Esophagus squamous epithelium (tissue), 5 donors: ENCODE data around the gene NVL. TPM values are rescaled to one million over a fixed set of nuclear protein-coding genes. Genes with fewer than 3 reads are reported as not detected.

Source experiments
- DNase-seq: peaks from one replicate; lab custom pipeline; 2025; lab: John Stamatoyannopoulos, UW
- H3K27ac ChIP-seq, 4 donors: fragments of 200-600 bp; sonication (generic); one replicate each; pipeline ENCODE4 v1.5.1; 2016 to 2019; ENCODE audit warnings: mild to moderate bottlenecking in 1 of 4
- H3K27me3 ChIP-seq, 4 donors: fragments of 200-600 bp; sonication (generic); 1 replicate in 3 of 4; 2 replicates in 1 of 4; pipeline versions ENCODE4 v1.5.1 to v1.6.0; 2017 to 2021; ENCODE audit warnings: antibody characterized with exemption in 1 of 4
- H3K36me3 ChIP-seq, 3 donors: fragments of 200-600 bp; sonication (generic); one replicate each; pipeline ENCODE4 v1.5.1; 2016 to 2019
- H3K4me1 ChIP-seq, 3 donors: fragments of 200-600 bp; sonication (generic); one replicate each; pipeline ENCODE4 v1.5.1; 2017 to 2019
- H3K4me3 ChIP-seq, 4 donors: fragments of 200-600 bp; sonication (generic); 1 replicate in 3 of 4; 2 replicates in 1 of 4; pipeline ENCODE4 v1.5.1; 2016 to 2019; ENCODE audit warnings: mild to moderate bottlenecking in 2 of 4, moderate library complexity in 1 of 4
- H3K9me3 ChIP-seq, 3 donors: fragments of 200-600 bp; sonication (generic); one replicate each; pipeline ENCODE4 v1.5.1; 2016 to 2019
- CTCF ChIP-seq, 6 experiments: fragments of 450-650 bp in 4 of 6; fragments of 200-600 bp in 2 of 6; sonication (generic) in 2 of 6; IDR thresholded peaks; one replicate each; pipeline ENCODE4 v1.5.1; 2016 to 2019; ENCODE audit warnings: antibody characterized with exemption in 6 of 6, mild to moderate bottlenecking in 4 of 6, moderate library complexity in 4 of 6
- POLR2A ChIP-seq, 4 donors: fragments of 450-650 bp; IDR thresholded peaks; one replicate each; pipeline ENCODE4 v1.6.1; 2017; ENCODE audit warnings: antibody characterized with exemption in 4 of 4, mild to moderate bottlenecking in 4 of 4, moderate library complexity in 3 of 4
- WGBS, 2 donors: methylation state at CpG; one replicate each; pipeline ENCODE4 v1.1.5; 2018; 5-methylcytosine and 5-hydroxymethylcytosine counted together
- intact Hi-C: fragments of 100-400 bp; cut with DNase I; formaldehyde crosslinking; loops from one replicate; pipeline ENCODE4 v1.15.0; 2022
- total RNA-seq, 4 donors: library from RNA; depleted of rRNA; stranded (reverse); fragments of >200 nt; gene quantifications; one replicate each; pipeline ENCODE4 v1.1.0, GENCODE V29; 2016
- donor health status: DM: yes; HTN: yes; CAD: no.

The NVL gene
- total RNA-seq, 4 donors from 2014 or later, result 10.5 to 27.7 (median 22.0) TPM

- Histone ChIP-seq H3K4me3 (no peak overlapping the region), H3K36me3 (peaks cover 0 to 59% (median 0%) of the 10 kb centered on the region in 3 donors), H3K4me1 (no peaks in the 10 kb centered on the region), H3K27me3 (no peaks in the 10 kb centered on the region), H3K27ac (no peak overlapping the region), H3K9me3 (no peaks in the 10 kb centered on the region)
- intact Hi-C loops, result no loop called here
- no peak for DNase-seq
- WGBS, 2 donors, result 56 to 61% methylated on average over 2 of the region's 2 CpGs
- TF ChIP-seq POLR2A (IDR thresholded peaks at IDR 0.05) (no peak), CTCF (IDR thresholded peaks at IDR 0.05) (no peak)
These were observed 67.5 kb downstream of the NVL start for GRCh38 chr1:224262373-224263054.

- Histone ChIP-seq H3K4me1 (no peaks in the 10 kb centered on the region), H3K36me3 (peaks cover 0 to 35% (median 0%) of the 10 kb centered on the region in 3 donors), H3K27me3 (no peaks in the 10 kb centered on the region), H3K27ac (no peak overlapping the region), H3K9me3 (no peaks in the 10 kb centered on the region), H3K4me3 (no peak overlapping the region)
- WGBS, 2 donors, result 89 to 95% methylated on average over 5 of the region's 5 CpGs
- TF ChIP-seq POLR2A (IDR thresholded peaks at IDR 0.05) (no peak), CTCF (IDR thresholded peaks at IDR 0.05) (no peak)
- DNase-seq, result no peak
- intact Hi-C loops, result no loop called here
These were observed 70.0 kb downstream of the NVL start for GRCh38 chr1:224259986-224260385.

DNA sequence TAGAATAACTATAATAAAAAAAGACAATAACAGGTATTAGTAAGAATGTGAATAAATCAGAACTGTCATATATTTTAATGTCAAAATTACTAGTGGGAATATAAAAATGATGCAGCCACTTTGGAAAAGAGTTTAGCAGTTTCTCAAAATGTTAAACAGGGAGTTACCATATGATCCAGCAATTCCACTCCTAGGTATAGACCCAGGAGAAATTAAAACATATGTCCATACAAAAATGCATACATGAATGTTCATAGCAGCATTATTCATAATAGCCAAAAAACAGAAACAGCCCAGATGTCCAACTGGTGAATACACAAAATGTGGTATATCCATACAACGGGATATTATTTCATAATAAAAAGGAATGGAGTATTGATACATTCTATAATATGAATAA is 71.6 kb downstream of the NVL start:
- Histone ChIP-seq H3K4me3 (no peak overlapping the region), H3K4me1 (no peaks in the 10 kb centered on the region), H3K27ac (no peak overlapping the region), H3K9me3 (no peaks in the 10 kb centered on the region), H3K36me3 (peaks cover 0 to 19% (median 0%) of the 10 kb centered on the region in 3 donors), H3K27me3 (no peaks in the 10 kb centered on the region)
- 94 to 100% methylated on average over 1 of the region's 1 CpG for WGBS, 2 donors
- no peak for DNase-seq
- TF ChIP-seq POLR2A (IDR thresholded peaks at IDR 0.05) (no peak), CTCF (IDR thresholded peaks at IDR 0.05) (no peak)
- intact Hi-C loops, result no loop called here

DNA sequence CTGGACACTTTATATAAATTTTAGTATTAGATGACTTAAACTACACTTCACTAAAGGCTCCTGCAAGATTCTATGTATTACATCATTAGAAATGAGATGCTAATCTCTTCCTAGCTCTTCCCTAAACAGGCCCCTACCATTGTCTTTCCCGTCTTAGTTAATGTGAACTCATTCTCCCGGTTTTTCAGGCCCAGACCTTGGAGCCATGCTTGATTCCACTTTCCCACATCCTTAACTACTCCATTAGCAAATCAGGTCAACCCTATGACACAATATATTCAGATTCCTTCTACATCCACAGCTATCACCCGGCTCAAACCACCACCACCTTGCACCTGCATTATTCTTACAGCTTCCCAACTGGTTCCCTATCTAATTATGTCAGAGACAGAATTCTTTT is 73.3 kb downstream of the NVL start:
- intact Hi-C loops, result no loop called here
- TF ChIP-seq CTCF (IDR thresholded peaks at IDR 0.05) (no peak), POLR2A (IDR thresholded peaks at IDR 0.05) (no peak)

DNA sequence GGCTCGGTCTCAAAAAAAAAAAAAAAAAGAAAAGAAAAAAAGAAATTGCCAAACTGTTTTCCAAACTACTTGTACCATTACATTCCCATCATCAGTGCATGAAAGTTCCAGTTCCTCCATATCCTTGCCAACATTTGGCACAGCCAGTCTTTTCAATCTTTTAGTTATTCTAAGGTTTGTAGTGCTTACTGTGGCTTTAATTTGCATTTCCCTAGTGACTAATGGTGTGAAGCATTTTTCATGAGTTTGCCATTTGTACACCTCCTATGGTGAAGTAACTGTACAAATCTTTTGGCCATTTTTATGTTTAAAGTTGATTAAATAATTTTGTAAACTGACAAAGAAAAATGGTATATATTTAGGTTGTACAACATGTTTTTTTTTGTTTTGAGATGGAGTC is 76.3 kb downstream of the NVL start:
- Histone ChIP-seq H3K36me3 (peaks cover 0 to 21% (median 0%) of the 10 kb centered on the region in 3 donors), H3K4me1 (no peaks in the 10 kb centered on the region), H3K4me3 (no peak overlapping the region), H3K27ac (no peak overlapping the region), H3K27me3 (no peaks in the 10 kb centered on the region), H3K9me3 (no peaks in the 10 kb centered on the region)
- no peak for DNase-seq
- intact Hi-C loops, result no loop called here
- TF ChIP-seq CTCF (IDR thresholded peaks at IDR 0.05), result no peak
- TF ChIP-seq POLR2A (IDR thresholded peaks at IDR 0.05), result no peak
- 82 to 100% methylated on average over 1 of the region's 1 CpG for WGBS, 2 donors

More for the DNA sequence above, 73.3 kb downstream of the NVL start:
- no peak overlapping the region for H3K4me3 ChIP-seq
- H3K4me1 ChIP-seq, result no peaks in the 10 kb centered on the region
- 62 to 66% methylated on average over 3 of the region's 3 CpGs for WGBS, 2 donors
- DNase-seq, result no peak
- H3K27ac ChIP-seq, result no peak overlapping the region
- peaks cover 0 to 10% (median 0%) of the 10 kb centered on the region in 3 donors for H3K36me3 ChIP-seq
- no peaks in the 10 kb centered on the region for H3K9me3 ChIP-seq
- H3K27me3 ChIP-seq, result no peaks in the 10 kb centered on the region
